Prostate gland (tissue), 2 donors: ENCODE measurements around the gene SHCBP1. TPM values are rescaled to one million over a fixed set of nuclear protein-coding genes. Genes with fewer than 3 reads are reported as not detected.
A peak's percentile ranks its signal among the peaks of the same experiment; 100 is the strongest.
"Not testable (repeated sequence)": the region's sequence is repeated elsewhere in the genome, so short reads cannot be mapped to it uniquely, and the experiment has no call there.

Experiments
- DNase-seq: peaks from one replicate; pipeline ENCODE4 v3.0.0-alpha.2; 2019; ENCODE audit warnings: low spot score
- H3K27ac ChIP-seq, 2 donors: fragments of 200-600 bp; sonication (generic); 2 replicates each; pipeline ENCODE4 v1.5.1; 2017 to 2019
- H3K27me3 ChIP-seq: fragments of 200-600 bp; sonication (generic); replicated peaks from 2 replicates; pipeline ENCODE4 v1.5.1; 2019; ENCODE audit not compliant: insufficient read depth
- H3K36me3 ChIP-seq, 2 donors: fragments of 200-600 bp; sonication (generic); 1 replicate in 1 of 2; 2 replicates in 1 of 2; pipeline versions ENCODE4 v1.5.1 to v1.8.1; 2017 to 2019
- H3K4me1 ChIP-seq: fragments of 200-600 bp; sonication (generic); replicated peaks from 2 replicates; pipeline ENCODE4 v1.5.1; 2019
- H3K4me3 ChIP-seq, 2 donors: fragments of 200-600 bp; sonication (generic); 2 replicates each; pipeline ENCODE4 v1.5.1; 2017 to 2019
- H3K9me3 ChIP-seq: fragments of 200-600 bp; sonication (generic); 2 replicates; pipeline ENCODE4 v1.5.1; 2017
- POLR2A ChIP-seq: fragments of 450-650 bp; IDR thresholded peaks from one replicate; pipeline ENCODE4 v1.6.1; 2016; ENCODE audit warnings: antibody characterized with exemption, mild to moderate bottlenecking
- POLR2AphosphoS5 ChIP-seq: sonication (generic); formaldehyde crosslinking; IDR thresholded peaks from one replicate; pipeline ENCODE4 v1.6.1; 2017; ENCODE audit warnings: antibody characterized with exemption
- WGBS: methylation state at CpG from one replicate; pipeline ENCODE4 v1.1.5; 2018; 5-methylcytosine and 5-hydroxymethylcytosine counted together
- intact Hi-C: fragments of 100-400 bp; cut with DNase I; formaldehyde crosslinking; loops from one replicate; pipeline ENCODE4 v1.14.2; 2022
- small RNA-seq, 2 donors: library from RNA; depleted of rRNA; stranded (forward); fragments of <200 nt; gene quantifications; one replicate each; pipeline ENCODE3, GENCODE V24; 2016
- total RNA-seq, 2 donors: library from RNA; depleted of rRNA; stranded (reverse); fragments of >200 nt; gene quantifications; one replicate each; pipeline ENCODE4 v1.1.0, GENCODE V29; 2016
- TF ChIP-seq, protein P1 (sequence below), 4 experiments: fragments of 200-600 bp in 2 of 4; fragments of 450-650 bp in 2 of 4; sonication (generic) in 2 of 4; IDR thresholded peaks; 1 replicate in 3 of 4; 2 replicates in 1 of 4; pipeline ENCODE4 v1.5.1; 2016 to 2019; ENCODE audit warnings: antibody characterized with exemption in 4 of 4, mild to moderate bottlenecking in 2 of 4, moderate library complexity in 2 of 4

The SHCBP1 gene
- total RNA-seq, 2 donors from 2014 or later = 0.77 to 5.6 TPM

- no peak overlapping the region for H3K4me3 ChIP-seq
- TF ChIP-seq POLR2A = no peak
- TF ChIP-seq, protein P1, sequence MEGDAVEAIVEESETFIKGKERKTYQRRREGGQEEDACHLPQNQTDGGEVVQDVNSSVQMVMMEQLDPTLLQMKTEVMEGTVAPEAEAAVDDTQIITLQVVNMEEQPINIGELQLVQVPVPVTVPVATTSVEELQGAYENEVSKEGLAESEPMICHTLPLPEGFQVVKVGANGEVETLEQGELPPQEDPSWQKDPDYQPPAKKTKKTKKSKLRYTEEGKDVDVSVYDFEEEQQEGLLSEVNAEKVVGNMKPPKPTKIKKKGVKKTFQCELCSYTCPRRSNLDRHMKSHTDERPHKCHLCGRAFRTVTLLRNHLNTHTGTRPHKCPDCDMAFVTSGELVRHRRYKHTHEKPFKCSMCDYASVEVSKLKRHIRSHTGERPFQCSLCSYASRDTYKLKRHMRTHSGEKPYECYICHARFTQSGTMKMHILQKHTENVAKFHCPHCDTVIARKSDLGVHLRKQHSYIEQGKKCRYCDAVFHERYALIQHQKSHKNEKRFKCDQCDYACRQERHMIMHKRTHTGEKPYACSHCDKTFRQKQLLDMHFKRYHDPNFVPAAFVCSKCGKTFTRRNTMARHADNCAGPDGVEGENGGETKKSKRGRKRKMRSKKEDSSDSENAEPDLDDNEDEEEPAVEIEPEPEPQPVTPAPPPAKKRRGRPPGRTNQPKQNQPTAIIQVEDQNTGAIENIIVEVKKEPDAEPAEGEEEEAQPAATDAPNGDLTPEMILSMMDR (IDR thresholded peaks at IDR 0.05) = no peak
- TF ChIP-seq POLR2AphosphoS5 = no peak
- H3K27ac ChIP-seq = no peak overlapping the region
- intact Hi-C loops = loop anchor here (5.0 kb wide), 1 partner anchor 49 kb away; no protein-coding TSS in a partner anchor
- no peaks in the 10 kb centered on the region for H3K4me1 ChIP-seq
- H3K36me3 ChIP-seq = no peaks in the 10 kb centered on the region
- H3K27me3 ChIP-seq = no peaks in the 10 kb centered on the region
- 16% methylated on average over 1 of the region's 1 CpG for WGBS
- no peak for DNase-seq
- no peaks in the 10 kb centered on the region for H3K9me3 ChIP-seq
These were observed 63.2 kb downstream of the SHCBP1 start for GRCh38 chr16:46558018-46558417.

- DNase-seq = no peak
- TF ChIP-seq POLR2A (no peak), POLR2AphosphoS5 (no peak)
- TF ChIP-seq, protein P1 (IDR thresholded peaks at IDR 0.05) = no peak
- no peak overlapping the region for H3K27ac ChIP-seq
- H3K4me1 ChIP-seq = no peaks in the 10 kb centered on the region
- H3K36me3 ChIP-seq = no peaks in the 10 kb centered on the region
- no peaks in the 10 kb centered on the region for H3K27me3 ChIP-seq
- H3K4me3 ChIP-seq = no peak overlapping the region
- WGBS = 61% methylated on average over 3 of the region's 3 CpGs
- no peaks in the 10 kb centered on the region for H3K9me3 ChIP-seq
- intact Hi-C loops = loop anchor here (5.0 kb wide), 1 partner anchor 51 kb away; no protein-coding TSS in a partner anchor
These were observed 65.2 kb downstream of the SHCBP1 start for GRCh38 chr16:46555951-46556350.

- H3K4me3 ChIP-seq, H3K27ac ChIP-seq, H3K4me1 ChIP-seq, H3K36me3 ChIP-seq, H3K9me3 ChIP-seq, H3K27me3 ChIP-seq, DNase-seq, intact Hi-C loops: not testable (repeated sequence)
- WGBS = 17% methylated on average over 14 of the region's 14 CpGs
- TF ChIP-seq, protein P1 (IDR thresholded peaks at IDR 0.05) = peak in 3 of 4 experiments; percentile 29 to 49 (median 46)
These were observed 66.7 kb downstream of the SHCBP1 start for GRCh38 chr16:46554435-46554834.

- WGBS = 48% methylated on average over 3 of the region's 3 CpGs
- no peaks in the 10 kb centered on the region for H3K9me3 ChIP-seq
- intact Hi-C loops = no loop called here
These were observed 71.7 kb downstream of the SHCBP1 start for GRCh38 chr16:46549477-46549876.

More at GRCh38 chr16:46549477-46549876, 71.7 kb downstream of the SHCBP1 start:
- H3K36me3 ChIP-seq = no peaks in the 10 kb centered on the region
- no peaks in the 10 kb centered on the region for H3K27me3 ChIP-seq
- TF ChIP-seq POLR2A (no peak), POLR2AphosphoS5 (no peak)
- TF ChIP-seq, protein P1 (IDR thresholded peaks at IDR 0.05) = no peak
- DNase-seq = no peak
- H3K4me3 ChIP-seq = no peak overlapping the region
- H3K4me1 ChIP-seq = no peaks in the 10 kb centered on the region
- H3K27ac ChIP-seq = no peak overlapping the region

Small RNA genes lying within 50 kb of the gene (small RNA-seq; reads per million reads assigned to genes)
- 0 reads per million in 2 donors for gene RNU6-845P

Other genes starting within 250 kb of the SHCBP1 start
- 100 to 1,000 TPM in 1 of 2 donors, 10 to 100 TPM in 1; 99.1 to 107 TPM for gene VPS35, start 67.8 kb upstream of the SHCBP1 start, total RNA-seq
- gene ORC6, start 68.3 kb upstream of the SHCBP1 start, total RNA-seq = 10 to 100 TPM in 1 of 2 donors, 1 to 10 TPM in 1; 1.4 to 16.8 TPM
- gene MYLK3, start 127.0 kb upstream of the SHCBP1 start, total RNA-seq = 10 to 100 TPM in 1 of 2 donors, 1 to 10 TPM in 1; 1.5 to 54.2 TPM
- 10 to 100 TPM in 1 of 2 donors, 1 to 10 TPM in 1; 8.1 to 24.4 TPM for gene C16orf87, start 209.8 kb upstream of the SHCBP1 start, total RNA-seq